SJCRH30 (cell line): ENCODE measurements around the gene ESPN. TPM values are rescaled to one million over a fixed set of nuclear protein-coding genes. Genes with fewer than 3 reads are reported as not detected.
"Not testable (repeated sequence)": the region's sequence is repeated elsewhere in the genome, so short reads cannot be mapped to it uniquely, and the experiment has no call there.

ENCODE experiments used
- DNase-seq, 2 experiments: peaks; one replicate each; pipeline ENCODE4 v3.0.0-alpha.2; 2015 to 2020
- H3K27ac ChIP-seq: fragments of 250-450 bp; sonication (Bioruptor Pico); 2 replicates; pipeline ENCODE4 v1.5.1; 2020; ENCODE audit warnings: mild to moderate bottlenecking, moderate library complexity
- H3K27me3 ChIP-seq: fragments of 250-450 bp; sonication (Bioruptor Pico); 2 replicates; pipeline ENCODE4 v1.5.1; 2020; ENCODE audit warnings: mild to moderate bottlenecking, moderate library complexity
- H3K36me3 ChIP-seq: fragments of 250-450 bp; sonication (Bioruptor Pico); 2 replicates; pipeline ENCODE4 v1.5.1; 2020; ENCODE audit warnings: mild to moderate bottlenecking, moderate library complexity
- H3K4me1 ChIP-seq: fragments of 250-450 bp; sonication (Bioruptor Pico); 2 replicates; pipeline ENCODE4 v1.5.1; 2020; ENCODE audit warnings: mild to moderate bottlenecking, moderate library complexity
- H3K4me3 ChIP-seq: fragments of 250-450 bp; sonication (Bioruptor Pico); 2 replicates; pipeline ENCODE4 v1.5.1; 2020; ENCODE audit warnings: mild to moderate bottlenecking, moderate library complexity
- H3K9me3 ChIP-seq: fragments of 250-450 bp; sonication (Bioruptor Pico); replicated peaks from 2 replicates; pipeline ENCODE4 v1.5.1; 2020; ENCODE audit warnings: mild to moderate bottlenecking, moderate library complexity
- total RNA-seq: library from RNA; depleted of rRNA; stranded (reverse); fragments of >200 nt; shearing (Covaris generic); gene quantifications from 2 replicates; pipeline ENCODE4 v1.2.3, GENCODE V29; 2014

ESPN gene
- total RNA-seq, 1 experiment from 2014 or later = 0.55 TPM

- H3K4me1 ChIP-seq = peaks cover 18% of the 10 kb centered on the region
- no peaks in the 10 kb centered on the region for H3K9me3 ChIP-seq
- no peak overlapping the region for H3K27ac ChIP-seq
- H3K4me3 ChIP-seq = no peak overlapping the region
- H3K36me3 ChIP-seq = no peaks in the 10 kb centered on the region
- H3K27me3 ChIP-seq = 0 out of 2 replicates have a peak, but pooled peaks cover 8% of the 10 kb centered on the region
- no peak for DNase-seq
Observed at GRCh38 chr1:6491966-6492365, 67.4 kb downstream of the ESPN start.

- not testable (repeated sequence) for H3K27me3 ChIP-seq, DNase-seq, H3K36me3 ChIP-seq, H3K27ac ChIP-seq, H3K9me3 ChIP-seq, H3K4me3 ChIP-seq
- peaks cover 24% of the 10 kb centered on the region for H3K4me1 ChIP-seq
Observed at GRCh38 chr1:6493834-6494223, 69.3 kb downstream of the ESPN start.

GRCh38 chr1:6494627-6495026 is 70.1 kb downstream of the ESPN start:
- Histone ChIP-seq H3K9me3 (no peaks in the 10 kb centered on the region), H3K4me3 (no peak overlapping the region), H3K36me3 (no peaks in the 10 kb centered on the region), H3K27me3 (0 out of 2 replicates have a peak, but pooled peaks cover 6% of the 10 kb centered on the region), H3K27ac (no peak overlapping the region), H3K4me1 (peaks cover 22% of the 10 kb centered on the region)
- DNase-seq = no peak

- Histone ChIP-seq H3K27me3 (0 out of 2 replicates have a peak, but pooled peaks cover 6% of the 10 kb centered on the region), H3K27ac (no peak overlapping the region), H3K9me3 (no peaks in the 10 kb centered on the region), H3K4me3 (no peak overlapping the region), H3K4me1 (peaks cover 21% of the 10 kb centered on the region), H3K36me3 (no peaks in the 10 kb centered on the region)
- DNase-seq = no peak
Observed at GRCh38 chr1:6495041-6495441, 70.5 kb downstream of the ESPN start.

GRCh38 chr1:6495540-6496364 is 71.2 kb downstream of the ESPN start:
- peaks cover 22% of the 10 kb centered on the region for H3K4me1 ChIP-seq
- H3K27me3 ChIP-seq = 0 out of 2 replicates have a peak, but pooled peaks cover 6% of the 10 kb centered on the region
- H3K4me3 ChIP-seq = no peak overlapping the region; the same call in 1 of the 2 replicates
- H3K9me3 ChIP-seq = no peaks in the 10 kb centered on the region
- H3K27ac ChIP-seq = no peak overlapping the region
- DNase-seq = no peak
- no peaks in the 10 kb centered on the region for H3K36me3 ChIP-seq

- no peak overlapping the region; the same call in 1 of the 2 replicates for H3K4me3 ChIP-seq
- H3K4me1 ChIP-seq = peaks cover 28% of the 10 kb centered on the region
- H3K36me3 ChIP-seq = no peaks in the 10 kb centered on the region
Observed at GRCh38 chr1:6496365-6496721, 71.8 kb downstream of the ESPN start.

GRCh38 chr1:6496890-6497214 is 72.3 kb downstream of the ESPN start:
- 0 out of 2 replicates have a peak, but pooled peaks cover 6% of the 10 kb centered on the region for H3K27me3 ChIP-seq
- H3K4me1 ChIP-seq = peaks cover 33% of the 10 kb centered on the region
- H3K9me3 ChIP-seq = no peaks in the 10 kb centered on the region
- DNase-seq = no peak
- H3K4me3 ChIP-seq = peak overlapping the region; percentile 68
- no peaks in the 10 kb centered on the region for H3K36me3 ChIP-seq
- H3K27ac ChIP-seq = no peak overlapping the region

More at GRCh38 chr1:6496365-6496721, 71.8 kb downstream of the ESPN start:
- H3K27ac ChIP-seq = no peak overlapping the region
- 0 out of 2 replicates have a peak, but pooled peaks cover 6% of the 10 kb centered on the region for H3K27me3 ChIP-seq
- no peaks in the 10 kb centered on the region for H3K9me3 ChIP-seq
- DNase-seq = no peak

GRCh38 chr1:6497215-6497866 is 72.8 kb downstream of the ESPN start:
- H3K4me1 ChIP-seq = peaks cover 38% of the 10 kb centered on the region
- H3K9me3 ChIP-seq = no peaks in the 10 kb centered on the region
- DNase-seq = peak; percentile 69 to 70
- 0 out of 2 replicates have a peak, but pooled peaks cover 6% of the 10 kb centered on the region for H3K27me3 ChIP-seq
- H3K36me3 ChIP-seq = no peaks in the 10 kb centered on the region
- no peak overlapping the region for H3K27ac ChIP-seq
- peak overlapping the region; percentile 68 for H3K4me3 ChIP-seq

- H3K36me3 ChIP-seq = no peaks in the 10 kb centered on the region
- H3K4me3 ChIP-seq = peak overlapping the region; percentile 68
- no peaks in the 10 kb centered on the region for H3K9me3 ChIP-seq
- 0 out of 2 replicates have a peak, but pooled peaks cover 6% of the 10 kb centered on the region for H3K27me3 ChIP-seq
- peaks cover 44% of the 10 kb centered on the region for H3K4me1 ChIP-seq
- no peak for DNase-seq
- H3K27ac ChIP-seq = no peak overlapping the region
Observed at GRCh38 chr1:6497867-6498575, 73.4 kb downstream of the ESPN start.

GRCh38 chr1:6498576-6499111 is 74.1 kb downstream of the ESPN start:
- H3K27me3 ChIP-seq = 0 out of 2 replicates have a peak, but pooled peaks cover 6% of the 10 kb centered on the region
- no peak overlapping the region for H3K27ac ChIP-seq
- no peak overlapping the region for H3K4me3 ChIP-seq
- DNase-seq = peak in 1 of 2 experiments; percentile 24
- no peaks in the 10 kb centered on the region for H3K36me3 ChIP-seq
- no peaks in the 10 kb centered on the region for H3K9me3 ChIP-seq
- peaks cover 45% of the 10 kb centered on the region for H3K4me1 ChIP-seq

GRCh38 chr1:6499296-6499695 is 74.7 kb downstream of the ESPN start:
- Histone ChIP-seq H3K36me3 (no peaks in the 10 kb centered on the region), H3K27ac (no peak overlapping the region), H3K27me3 (0 out of 2 replicates have a peak, but pooled peaks cover 6% of the 10 kb centered on the region), H3K4me1 (peaks cover 45% of the 10 kb centered on the region), H3K4me3 (no peak overlapping the region), H3K9me3 (no peaks in the 10 kb centered on the region)
- DNase-seq = peak in 1 of 2 experiments; percentile 5

GRCh38 chr1:6500544-6501278 is 76.1 kb downstream of the ESPN start:
- DNase-seq = peak in 1 of 2 experiments; percentile 27
- no peaks in the 10 kb centered on the region for H3K36me3 ChIP-seq
- no peak overlapping the region for H3K4me3 ChIP-seq
- peaks cover 48% of the 10 kb centered on the region for H3K4me1 ChIP-seq
- no peak overlapping the region for H3K27ac ChIP-seq
- H3K27me3 ChIP-seq = 0 out of 2 replicates have a peak, but pooled peaks cover 6% of the 10 kb centered on the region
- H3K9me3 ChIP-seq = no peaks in the 10 kb centered on the region

GRCh38 chr1:6501279-6501813 is 76.8 kb downstream of the ESPN start:
- Histone ChIP-seq H3K27ac (peak overlapping the region; percentile 49), H3K27me3 (0 out of 2 replicates have a peak, but pooled peaks cover 5% of the 10 kb centered on the region), H3K4me1 (peaks cover 53% of the 10 kb centered on the region), H3K36me3 (no peaks in the 10 kb centered on the region), H3K4me3 (no peak overlapping the region), H3K9me3 (no peaks in the 10 kb centered on the region)
- no peak for DNase-seq
